Fibroblast of pulmonary artery (primary cell): Measurements from ENCODE around the gene GADL1.

Source experiments
- DNase-seq: peaks from one replicate; pipeline ENCODE4 v3.0.0-alpha.2; 2010; ENCODE audit warnings: low read depth
- H3K4me3 ChIP-seq: replicated peaks from 2 replicates; pipeline ENCODE4 v1.5.1; 2011; ENCODE audit warnings: low read depth, mild to moderate bottlenecking, control low read depth, low read length, moderate library complexity
- TF ChIP-seq, protein P1 (sequence below): IDR thresholded peaks from 2 replicates; pipeline ENCODE4 v1.5.1; 2011; ENCODE audit warnings: mild to moderate bottlenecking, control low read depth, low read length, inconsistent platforms; ENCODE audit errors: missing control alignments

GADL1 gene

DNA sequence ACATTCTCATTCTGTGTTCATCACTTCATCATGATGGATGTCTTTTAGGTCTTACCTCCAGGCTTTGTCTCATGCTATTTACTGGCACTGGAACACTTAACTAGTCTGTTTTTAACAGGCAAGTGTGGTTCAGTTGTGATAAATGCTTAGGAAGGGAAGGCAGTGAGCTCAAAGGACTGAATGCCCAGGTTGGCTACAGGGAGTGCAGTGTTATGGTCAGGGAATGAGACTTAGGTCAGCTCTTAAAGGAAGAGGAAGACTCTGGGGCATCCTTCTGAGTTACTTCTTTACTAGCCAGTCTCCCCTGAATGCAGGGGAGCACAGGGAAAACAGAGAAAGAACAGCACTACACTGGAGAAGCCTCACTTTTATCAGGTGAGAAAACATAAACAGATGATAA lies 215.4 kb downstream of the GADL1 start:
- H3K4me3 ChIP-seq: no peak overlapping the region
- TF ChIP-seq, protein P1, sequence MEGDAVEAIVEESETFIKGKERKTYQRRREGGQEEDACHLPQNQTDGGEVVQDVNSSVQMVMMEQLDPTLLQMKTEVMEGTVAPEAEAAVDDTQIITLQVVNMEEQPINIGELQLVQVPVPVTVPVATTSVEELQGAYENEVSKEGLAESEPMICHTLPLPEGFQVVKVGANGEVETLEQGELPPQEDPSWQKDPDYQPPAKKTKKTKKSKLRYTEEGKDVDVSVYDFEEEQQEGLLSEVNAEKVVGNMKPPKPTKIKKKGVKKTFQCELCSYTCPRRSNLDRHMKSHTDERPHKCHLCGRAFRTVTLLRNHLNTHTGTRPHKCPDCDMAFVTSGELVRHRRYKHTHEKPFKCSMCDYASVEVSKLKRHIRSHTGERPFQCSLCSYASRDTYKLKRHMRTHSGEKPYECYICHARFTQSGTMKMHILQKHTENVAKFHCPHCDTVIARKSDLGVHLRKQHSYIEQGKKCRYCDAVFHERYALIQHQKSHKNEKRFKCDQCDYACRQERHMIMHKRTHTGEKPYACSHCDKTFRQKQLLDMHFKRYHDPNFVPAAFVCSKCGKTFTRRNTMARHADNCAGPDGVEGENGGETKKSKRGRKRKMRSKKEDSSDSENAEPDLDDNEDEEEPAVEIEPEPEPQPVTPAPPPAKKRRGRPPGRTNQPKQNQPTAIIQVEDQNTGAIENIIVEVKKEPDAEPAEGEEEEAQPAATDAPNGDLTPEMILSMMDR: no peak
- DNase-seq: no peak

DNA sequence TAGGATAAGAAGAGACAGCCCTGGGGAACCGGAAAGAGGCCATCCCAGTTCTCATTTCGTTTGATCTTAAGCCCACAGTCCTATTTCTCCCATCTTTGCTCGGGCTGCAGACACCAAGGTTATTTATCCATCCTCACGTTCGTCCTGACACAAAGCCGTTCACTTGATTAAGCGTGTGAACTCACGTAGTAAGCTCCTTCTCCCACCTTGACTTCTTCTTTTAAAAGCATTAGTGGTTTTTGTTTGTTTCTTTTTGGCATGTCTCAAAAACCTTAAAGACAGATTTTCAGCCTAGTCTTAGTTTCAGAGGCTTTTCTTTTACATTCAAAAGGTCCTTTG lies 217.1 kb downstream of the GADL1 start:
- H3K4me3 ChIP-seq: no peak overlapping the region
- TF ChIP-seq, protein P1: no peak
- no peak for DNase-seq

DNA sequence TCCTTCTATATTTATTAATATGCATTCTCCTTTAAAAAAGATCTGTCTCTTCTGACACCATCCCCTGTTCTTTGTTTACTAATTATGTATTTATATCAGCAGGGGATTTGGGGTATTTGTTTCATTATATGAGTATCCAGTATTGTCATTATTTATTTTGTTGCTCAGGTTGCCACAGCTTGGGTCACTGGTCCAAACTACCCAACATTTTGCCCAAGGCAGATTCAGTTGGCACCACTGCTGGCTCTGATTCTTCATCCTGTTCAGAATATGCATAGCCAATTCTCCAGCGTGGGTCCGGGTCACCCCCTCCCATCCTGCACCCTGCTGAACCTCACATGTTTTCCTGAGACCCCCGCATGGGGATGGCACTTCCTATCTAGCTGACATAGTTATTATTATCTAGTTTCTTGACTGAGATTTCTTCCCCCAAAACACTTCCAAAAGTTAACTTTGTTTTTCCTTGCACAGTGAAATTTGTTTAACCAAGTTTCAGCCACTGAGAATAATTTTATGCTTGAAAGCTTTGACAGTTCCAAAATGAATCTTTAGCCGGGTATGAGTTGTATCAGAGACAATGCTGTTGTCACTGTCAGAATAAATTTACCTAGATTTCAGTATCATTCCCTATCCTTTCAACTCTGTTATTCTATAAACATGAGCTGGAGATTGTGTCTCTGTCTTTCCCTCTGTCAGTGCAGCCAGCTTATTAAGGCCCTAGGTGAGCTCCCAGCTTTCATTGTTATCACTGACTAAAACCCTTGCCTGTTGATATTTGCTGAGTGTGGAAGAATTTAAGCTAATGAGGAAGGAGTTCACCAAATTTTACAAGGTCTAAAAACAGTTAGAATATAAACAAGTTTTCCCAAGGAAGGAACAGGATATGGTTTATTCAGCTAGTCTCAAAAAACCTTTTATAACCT lies 217.8 kb downstream of the GADL1 start:
- TF ChIP-seq, protein P1: no peak
- DNase-seq: no peak

More for the DNA sequence above, 217.8 kb downstream of the GADL1 start:
- no peak overlapping the region for H3K4me3 ChIP-seq
